Measurements from ENCODE around the gene FRRS1. TPM values are rescaled to one million over a fixed set of nuclear protein-coding genes. Genes with fewer than 3 reads are reported as not detected.

The FRRS1 gene
- total and polyA plus RNA-seq, 12 donors = 0.81 to 26.8 (median 16.5) TPM

- TF ChIP-seq CTCF (IDR thresholded peaks at IDR 0.05) = no peak
- no peak for TF ChIP-seq POLR2A (IDR thresholded peaks at IDR 0.05)
- intact Hi-C loops (cut with DNase I) = no loop called here
- Histone ChIP-seq H3K27me3 (no peaks in the 10 kb centered on the region), H3K4me1 (replicated peaks in 1 of 2) (no peaks in the 10 kb centered on the region), H3K9me3 (replicated peaks in 1 of 3) (no peaks in the 10 kb centered on the region), H3K36me3 (replicated peaks in 1 of 2) (no peaks in the 10 kb centered on the region), H3K4me3 (no peak overlapping the region), H3K27ac (no peak overlapping the region)
- no peak for DNase-seq
Observed at GRCh38 chr1:99788896-99789295, 22.5 kb upstream of the FRRS1 start.

GRCh38 chr1:99786751-99787501 is 20.5 kb upstream of the FRRS1 start:
- no peak for TF ChIP-seq POLR2A (IDR thresholded peaks at IDR 0.05)
- TF ChIP-seq CTCF (IDR thresholded peaks at IDR 0.05) = no peak
- no peak overlapping the region for H3K4me3 ChIP-seq
- no peaks in the 10 kb centered on the region for H3K9me3 ChIP-seq (replicated peaks in 1 of 3)
- intact Hi-C loops (cut with DNase I) = no loop called here
- H3K27ac ChIP-seq = no peak overlapping the region
- DNase-seq = no peak
- no peaks in the 10 kb centered on the region for H3K27me3 ChIP-seq
- 81 to 98% (median 93%) methylated on average over 2 of the region's 2 CpGs for WGBS, 4 donors
- H3K4me1 ChIP-seq (replicated peaks in 1 of 2) = no peaks in the 10 kb centered on the region
- H3K36me3 ChIP-seq (replicated peaks in 1 of 2) = no peaks in the 10 kb centered on the region

GRCh38 chr1:99784809-99785255 is 18.4 kb upstream of the FRRS1 start:
- no peak for TF ChIP-seq CTCF (IDR thresholded peaks at IDR 0.05)
- DNase-seq = no peak
- H3K27me3 ChIP-seq = no peaks in the 10 kb centered on the region
- WGBS, 4 donors = 82 to 88% (median 85%) methylated on average over 2 of the region's 2 CpGs
- no peak overlapping the region for H3K4me3 ChIP-seq
- intact Hi-C loops (cut with DNase I) = no loop called here
- H3K4me1 ChIP-seq (replicated peaks in 1 of 2) = no peaks in the 10 kb centered on the region
- H3K9me3 ChIP-seq (replicated peaks in 1 of 3) = no peaks in the 10 kb centered on the region
- no peaks in the 10 kb centered on the region for H3K36me3 ChIP-seq (replicated peaks in 1 of 2)
- H3K27ac ChIP-seq = no peak overlapping the region

- no peaks in the 10 kb centered on the region for H3K36me3 ChIP-seq (replicated peaks in 1 of 2)
- intact Hi-C loops (cut with DNase I) = no loop called here
- no peaks in the 10 kb centered on the region for H3K4me1 ChIP-seq (replicated peaks in 1 of 2)
- H3K27ac ChIP-seq = no peak overlapping the region
- 65 to 81% (median 70%) methylated on average over 1 of the region's 1 CpG for WGBS, 4 donors
- no peak for DNase-seq
- no peak overlapping the region for H3K4me3 ChIP-seq
- no peaks in the 10 kb centered on the region for H3K27me3 ChIP-seq
- TF ChIP-seq CTCF (IDR thresholded peaks at IDR 0.05) = no peak
- no peak for TF ChIP-seq POLR2A (IDR thresholded peaks at IDR 0.05)
- no peaks in the 10 kb centered on the region for H3K9me3 ChIP-seq (replicated peaks in 1 of 3)
Observed at GRCh38 chr1:99784143-99784542, 17.7 kb upstream of the FRRS1 start.

All from adrenal gland (tissue), 12 donors.